GM21528 (cell line): ENCODE results near the gene DENND10.
A peak's percentile ranks its signal among the peaks of the same experiment; 100 is the strongest.

Experiments
- ATAC-seq: cut with Tn5 transposase; IDR thresholded peaks from one replicate; pipeline ENCODE4 v1.9.1; 2021; ENCODE audit warnings: mild to moderate bottlenecking, moderate library complexity; ENCODE audit not compliant: unreplicated experiment, low FRiP score

Gene DENND10, protein sequence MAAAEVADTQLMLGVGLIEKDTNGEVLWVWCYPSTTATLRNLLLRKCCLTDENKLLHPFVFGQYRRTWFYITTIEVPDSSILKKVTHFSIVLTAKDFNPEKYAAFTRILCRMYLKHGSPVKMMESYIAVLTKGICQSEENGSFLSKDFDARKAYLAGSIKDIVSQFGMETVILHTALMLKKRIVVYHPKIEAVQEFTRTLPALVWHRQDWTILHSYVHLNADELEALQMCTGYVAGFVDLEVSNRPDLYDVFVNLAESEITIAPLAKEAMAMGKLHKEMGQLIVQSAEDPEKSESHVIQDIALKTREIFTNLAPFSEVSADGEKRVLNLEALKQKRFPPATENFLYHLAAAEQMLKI

DNA sequence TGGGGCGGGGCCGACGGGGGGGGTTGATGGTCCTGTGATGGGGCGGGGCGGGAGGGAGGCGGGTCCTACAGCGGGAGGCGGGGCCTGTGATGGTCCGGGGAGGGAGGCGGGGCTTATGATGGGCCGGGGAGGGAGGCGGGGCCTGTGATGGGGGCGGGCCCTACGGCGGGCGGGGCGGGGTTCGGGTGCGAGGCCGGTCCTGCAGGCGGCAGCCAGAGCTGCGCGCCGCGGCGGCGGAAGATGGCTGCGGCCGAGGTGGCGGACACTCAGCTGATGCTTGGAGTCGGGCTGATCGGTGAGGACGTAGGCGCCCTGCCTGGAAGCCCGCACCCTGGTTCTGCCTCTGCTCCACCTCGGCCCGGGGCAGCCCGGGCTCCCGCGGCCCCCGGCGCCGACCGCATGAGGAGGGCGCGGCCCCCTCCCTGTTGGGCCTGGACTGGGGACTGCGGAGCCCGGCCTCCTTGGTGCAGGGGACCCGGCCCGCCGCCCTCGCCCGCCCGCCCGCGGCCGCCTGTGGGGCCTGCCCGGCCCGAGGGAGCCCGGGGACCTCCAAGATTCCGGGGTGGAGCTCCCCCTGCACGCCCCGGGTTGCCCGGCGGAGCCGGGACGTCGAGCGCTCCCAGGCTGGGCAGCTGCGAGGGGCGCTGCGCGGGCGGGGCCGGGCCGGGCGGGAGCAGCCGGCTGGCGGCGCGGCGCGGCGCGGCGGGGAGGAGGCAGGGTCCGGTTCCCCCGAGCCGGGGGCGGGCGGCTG is at the start of gene DENND10:
TSS of gene DENND10 (plus strand) at position 211 of the 751 bp plus-strand sequence. CDS start at position 241, 30 bp downstream.
- peak; percentile 90 for ATAC-seq

DNA sequence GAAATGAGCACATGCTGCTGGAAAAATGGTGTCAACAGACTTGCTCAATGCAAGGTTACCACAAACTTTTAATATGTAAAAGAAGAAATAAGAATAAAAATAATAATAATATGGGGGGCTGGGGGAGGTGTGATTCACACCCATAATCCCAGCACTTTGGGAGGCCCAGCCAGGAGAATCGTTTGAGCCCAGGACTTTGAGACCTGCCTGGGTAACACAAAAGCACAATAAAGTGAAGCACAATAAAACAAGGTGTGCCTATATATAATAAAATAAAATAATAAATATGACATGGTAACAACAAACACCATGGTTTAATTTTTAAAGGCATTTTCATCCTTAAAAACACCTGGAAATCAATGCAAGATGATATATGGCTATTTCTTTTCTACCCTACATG is 48.4 kb upstream of the DENND10 start:
- ATAC-seq = no peak

DNA sequence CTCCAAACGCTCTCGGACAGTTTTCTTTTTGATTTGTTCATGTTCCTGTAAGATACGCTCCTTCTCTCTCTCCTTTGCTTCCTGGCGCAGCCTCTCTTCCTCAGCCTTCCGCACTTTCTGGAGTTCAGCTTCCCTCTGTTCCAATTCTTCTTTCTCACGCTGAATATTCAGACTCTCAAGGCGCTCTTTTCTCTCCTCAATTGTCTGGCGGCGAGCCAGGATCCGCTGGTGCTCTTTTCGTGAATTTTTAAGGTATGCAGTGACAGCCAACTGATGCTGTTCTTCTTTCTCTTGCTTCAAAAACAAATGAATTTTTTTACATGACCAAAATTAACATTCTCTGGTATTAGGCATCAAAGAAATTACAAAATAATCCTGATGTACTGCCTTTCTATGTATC is 45.9 kb upstream of the DENND10 start:
- no peak for ATAC-seq

DNA sequence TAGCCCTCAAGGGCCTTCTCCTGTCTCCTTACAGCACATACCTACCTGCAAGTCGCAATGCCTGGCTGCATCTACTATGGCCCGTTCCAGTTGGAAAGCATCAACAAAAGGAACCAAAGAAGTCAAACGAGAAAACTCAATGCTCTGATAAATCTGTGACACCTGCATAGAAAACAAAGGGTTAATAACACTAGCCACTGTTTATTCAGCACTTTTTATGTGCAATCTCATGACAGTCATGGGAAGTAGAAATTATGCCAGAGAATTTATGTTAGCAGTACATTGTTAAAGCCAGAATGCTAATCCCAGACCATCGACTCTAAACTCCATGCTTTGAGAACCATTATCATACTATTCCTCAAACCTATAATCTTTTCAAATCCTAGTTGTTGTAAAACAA is 44.4 kb upstream of the DENND10 start:
- ATAC-seq = no peak

DNA sequence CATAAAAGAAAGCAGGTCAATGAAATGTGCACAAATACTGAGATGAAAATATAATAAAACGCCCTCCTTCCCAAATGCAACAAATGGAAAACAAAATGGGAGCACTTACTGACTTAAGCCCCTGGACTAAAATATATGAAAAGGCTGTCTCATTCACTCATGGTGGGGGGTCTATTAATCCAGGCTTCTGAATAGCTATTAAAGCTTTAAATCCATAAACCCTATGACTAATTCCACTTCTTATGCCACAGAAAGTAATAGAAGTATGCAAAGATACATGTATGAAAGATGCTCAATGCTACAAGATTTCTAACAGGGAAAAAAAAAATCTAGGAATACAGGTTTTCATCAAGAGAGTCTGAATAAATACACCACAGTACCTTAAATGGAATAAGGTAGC is 43.8 kb upstream of the DENND10 start:
- no peak for ATAC-seq

DNA sequence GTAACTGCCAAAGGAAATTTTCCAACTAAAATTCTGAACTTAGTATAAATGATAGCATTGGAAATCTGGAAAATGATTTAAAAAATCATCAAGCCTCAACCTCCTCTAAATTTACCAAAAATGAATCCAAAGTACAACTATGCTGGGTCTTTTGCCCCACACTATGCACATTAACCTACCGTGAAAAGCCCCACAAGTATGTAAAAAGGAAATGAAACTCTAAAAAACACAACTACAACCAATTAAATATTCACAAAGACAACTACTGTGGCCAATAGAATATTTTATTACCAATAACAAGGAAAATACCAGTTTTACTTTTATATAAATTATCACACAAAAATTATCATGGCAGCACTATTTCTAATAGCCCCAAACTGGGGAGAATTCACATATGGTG is 42.6 kb upstream of the DENND10 start:
- ATAC-seq = no peak

DNA sequence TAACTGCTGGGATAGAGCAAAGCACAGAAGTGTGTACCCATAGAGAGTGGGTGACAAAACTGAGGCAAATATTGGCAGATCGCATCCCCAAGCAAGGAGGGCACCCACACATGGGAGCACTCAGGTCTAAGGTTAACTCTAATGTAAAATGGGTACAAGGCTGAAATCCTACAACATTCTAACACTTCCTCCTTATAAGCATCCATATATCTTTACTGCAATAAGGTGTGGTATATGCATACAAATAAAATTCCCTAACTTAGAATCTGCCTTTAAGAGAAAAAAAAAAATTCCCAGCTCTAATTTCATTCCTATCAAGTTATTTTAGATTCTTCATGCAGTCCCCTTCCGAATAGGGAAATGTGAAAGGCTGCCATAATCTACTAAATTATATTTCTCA is 42.0 kb upstream of the DENND10 start:
- ATAC-seq = no peak

DNA sequence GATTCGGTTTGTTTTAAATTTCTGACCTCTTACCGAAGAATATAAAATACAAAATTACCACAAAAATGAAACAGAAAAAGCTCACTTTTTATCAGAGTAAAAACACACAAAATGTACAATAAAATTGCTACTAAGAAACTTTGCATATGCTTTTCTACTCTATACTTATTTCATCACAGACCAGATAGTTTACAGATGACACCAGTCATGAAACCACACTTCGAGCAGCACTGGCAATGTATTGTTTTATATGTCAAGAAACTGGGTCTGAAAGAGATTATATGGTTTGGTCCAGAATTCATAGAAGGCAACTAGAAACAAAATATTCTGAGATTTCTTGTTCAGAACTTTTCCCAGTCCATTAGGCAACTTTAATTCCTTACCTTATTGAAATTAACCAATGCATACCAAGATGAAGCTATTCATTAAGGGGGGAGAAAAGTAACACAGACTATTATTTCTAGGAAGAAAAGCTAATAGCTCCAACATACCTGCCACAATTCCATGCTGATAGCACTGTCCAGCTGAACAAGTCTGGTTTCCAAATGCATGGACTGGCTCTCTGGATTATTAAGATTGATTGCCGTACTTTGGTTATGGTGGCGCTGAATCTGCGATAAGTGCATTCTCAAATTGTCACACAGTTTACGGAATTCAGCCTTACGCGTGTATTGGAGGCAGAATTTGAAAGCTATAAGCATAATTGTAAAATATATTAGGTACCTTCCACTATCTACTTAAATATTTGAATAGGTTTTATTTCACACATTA is 33.3 kb upstream of the DENND10 start:
- no peak for ATAC-seq

DNA sequence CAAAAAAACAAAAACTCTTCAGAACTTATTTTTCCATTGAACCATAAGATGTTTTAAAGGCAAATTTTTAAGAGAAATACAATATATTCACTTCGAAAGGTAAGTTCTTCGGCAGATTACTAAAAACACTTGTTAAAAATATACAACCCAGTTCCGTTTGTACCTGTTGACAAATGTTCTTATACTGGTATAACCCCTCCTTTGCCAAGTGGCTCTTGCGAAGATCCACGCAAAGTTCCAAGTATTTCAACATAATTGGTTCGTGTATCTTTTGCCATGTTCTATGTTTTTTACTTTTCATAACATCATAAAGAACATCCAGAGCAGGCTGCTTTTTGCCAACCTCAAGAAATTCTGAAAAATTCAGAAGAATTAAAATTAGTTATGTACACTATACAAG is 30.3 kb upstream of the DENND10 start:
- no peak for ATAC-seq

DNA sequence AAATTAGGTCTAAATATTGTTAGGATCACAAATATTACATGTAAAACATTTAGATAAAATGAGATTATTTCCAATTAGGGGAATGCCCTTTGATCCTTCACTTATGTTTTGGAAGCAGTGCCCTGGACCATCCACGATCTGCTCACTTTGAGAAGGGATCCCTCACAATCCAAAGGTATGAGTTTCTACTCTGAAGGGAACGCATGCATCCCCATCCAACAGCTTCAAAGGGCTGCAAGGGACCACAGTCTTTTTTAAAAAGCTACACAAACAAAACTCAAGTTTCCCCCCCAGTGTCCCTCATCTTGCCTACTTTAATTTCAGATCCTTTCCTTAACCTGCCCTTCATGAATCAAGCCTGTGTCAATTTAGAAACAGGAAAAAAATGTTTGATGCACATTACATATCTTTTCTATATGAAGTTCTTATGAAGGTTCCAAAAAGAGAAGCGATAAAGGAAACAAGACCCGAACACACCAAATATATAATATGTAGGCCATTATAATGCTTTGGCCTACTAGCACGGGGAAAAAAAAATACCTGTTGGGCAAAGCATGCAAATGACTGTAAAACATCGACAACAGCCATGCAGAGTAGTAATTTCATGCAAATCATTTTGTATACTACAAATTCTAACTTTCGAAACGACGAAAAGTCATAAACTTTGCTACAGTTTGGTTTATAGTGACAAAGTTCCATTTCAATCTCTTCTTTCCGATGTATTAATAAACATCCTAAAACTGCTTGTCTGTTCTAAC is 25.3 kb upstream of the DENND10 start:
- ATAC-seq = no peak

DNA sequence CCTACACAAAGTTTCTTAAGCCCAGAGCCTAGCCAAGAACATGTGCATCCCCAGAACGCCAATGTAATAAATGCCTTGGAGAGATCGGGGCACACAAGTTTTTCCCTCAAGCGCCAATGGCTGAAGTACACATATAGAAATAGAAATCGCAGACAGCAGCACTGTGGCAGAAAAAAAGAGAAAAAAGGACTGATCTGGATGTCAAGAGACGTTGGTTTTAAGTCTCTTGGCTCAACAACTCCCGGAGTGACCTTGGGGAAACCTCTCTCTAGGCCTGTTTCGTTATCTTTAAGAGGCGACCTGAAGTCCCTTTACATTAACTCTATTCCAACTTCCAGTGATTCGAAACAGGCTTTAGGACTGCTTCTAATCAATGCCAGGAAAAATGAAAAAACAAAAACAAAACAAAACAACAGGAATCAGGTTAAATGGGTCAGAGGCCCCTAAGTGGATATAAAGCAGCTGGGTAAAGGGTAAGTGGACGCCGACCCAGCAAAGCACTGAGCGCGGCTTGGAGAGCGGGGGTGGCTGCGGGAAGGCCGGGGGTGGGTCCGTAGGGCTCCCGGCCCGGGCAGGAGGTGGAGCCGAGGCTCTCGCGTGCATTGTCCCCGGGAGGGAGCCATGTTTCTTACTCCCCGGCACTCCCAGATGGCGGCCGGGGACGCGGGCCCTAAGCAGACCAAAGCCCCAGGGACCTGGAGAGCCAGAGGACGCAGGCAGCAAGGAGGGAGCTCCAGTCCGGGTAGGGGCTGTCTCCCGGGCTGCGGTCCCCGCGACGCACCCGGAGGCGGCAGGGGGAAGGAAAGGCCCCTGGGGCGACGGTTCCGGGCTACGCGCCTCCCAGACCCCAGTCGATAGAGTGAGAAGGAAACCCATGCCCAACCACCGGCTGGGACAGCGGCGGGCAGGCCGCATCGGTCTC is 24.1 kb upstream of the DENND10 start:
- ATAC-seq = peak; percentile 61

DNA sequence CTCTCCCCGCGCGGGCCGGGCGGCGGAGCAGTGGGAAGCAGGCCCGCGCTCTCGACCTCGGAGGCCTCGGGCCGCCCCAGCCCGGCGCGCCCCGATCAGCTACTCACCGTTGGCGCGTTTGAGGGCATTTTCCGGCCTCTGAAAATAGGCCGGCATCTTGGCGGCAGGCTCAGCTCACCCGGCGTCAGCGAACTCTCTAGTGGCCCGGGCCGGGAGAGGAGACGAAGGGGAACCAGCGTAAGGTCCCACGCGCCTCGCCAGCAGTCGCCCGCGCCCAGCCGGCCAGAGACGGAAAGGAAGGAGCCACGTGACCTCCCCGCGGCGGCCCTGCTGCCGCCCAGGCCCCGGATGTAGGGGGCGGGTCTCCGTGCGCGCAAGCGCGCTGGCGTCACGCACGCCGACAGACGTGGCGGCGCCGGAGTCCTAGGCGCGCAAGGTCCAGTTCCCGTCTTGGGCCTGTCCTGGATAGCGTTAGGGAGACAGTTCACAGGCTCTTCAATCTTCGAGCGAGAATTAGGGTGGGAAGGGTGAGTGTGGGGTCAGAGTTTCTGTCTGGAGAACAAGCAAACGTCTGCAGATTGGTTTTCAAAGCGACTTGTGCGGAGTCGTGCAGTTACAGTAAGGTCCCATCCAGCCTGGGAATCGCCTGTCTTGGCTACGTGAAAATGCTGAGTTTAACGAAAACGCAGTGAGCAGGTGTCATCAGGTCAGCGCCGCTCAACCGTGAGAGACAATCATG is 23.2 kb upstream of the DENND10 start, which contains the start of gene EIF3A:
TSS of gene EIF3A (minus strand) at position 297 of the 739 bp plus-strand sequence. CDS start at position 156, 141 bp downstream.
- peak; percentile 86 for ATAC-seq

DNA sequence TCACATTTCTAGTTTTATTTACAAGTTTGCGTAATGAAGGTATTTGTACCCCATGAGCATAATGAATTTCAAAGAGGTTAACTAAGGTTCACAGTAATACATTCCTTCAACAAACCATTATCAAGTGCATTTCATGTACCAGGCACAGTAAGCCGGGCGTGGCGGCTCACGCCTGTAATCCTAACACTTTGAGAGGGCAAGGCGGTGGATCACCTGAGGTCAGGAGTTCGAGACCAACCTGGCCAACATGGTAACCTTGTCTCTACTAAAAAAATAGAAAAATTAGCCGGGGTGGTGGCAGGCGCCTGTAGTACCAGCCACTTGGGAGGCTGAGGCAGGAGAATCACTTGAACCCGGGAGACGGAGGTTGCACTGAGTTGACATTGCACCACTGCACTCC is 19.0 kb upstream of the DENND10 start:
- ATAC-seq = no peak

DNA sequence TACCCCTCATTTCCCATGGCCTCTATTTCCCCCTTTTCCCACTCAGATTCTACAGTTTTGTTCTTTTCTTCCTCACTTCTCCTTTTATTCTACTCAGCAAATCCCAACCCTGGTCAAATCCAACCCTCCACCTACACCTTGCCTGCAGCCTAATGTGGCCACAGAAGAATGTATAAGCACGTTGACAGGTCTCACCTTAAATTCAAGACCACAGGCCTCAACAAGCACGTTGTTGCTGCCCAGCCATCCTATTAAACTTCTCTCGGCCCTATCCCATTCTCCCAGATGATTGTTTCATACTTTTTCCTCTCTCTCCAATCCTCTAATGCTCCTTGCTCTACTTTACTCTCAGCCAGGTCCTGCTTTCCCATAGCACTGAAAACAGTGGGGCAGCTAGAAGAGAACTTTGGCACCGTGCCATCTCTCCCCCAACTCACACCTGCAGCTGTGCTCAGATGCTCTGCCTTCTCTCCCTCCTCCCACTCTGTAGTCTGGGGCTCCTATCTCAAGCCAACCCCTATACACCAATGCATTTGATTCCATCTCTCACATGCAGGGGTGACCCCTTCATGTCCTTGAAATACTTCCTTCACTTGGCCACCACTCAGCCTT is 16.5 kb upstream of the DENND10 start:
- no peak for ATAC-seq

DNA sequence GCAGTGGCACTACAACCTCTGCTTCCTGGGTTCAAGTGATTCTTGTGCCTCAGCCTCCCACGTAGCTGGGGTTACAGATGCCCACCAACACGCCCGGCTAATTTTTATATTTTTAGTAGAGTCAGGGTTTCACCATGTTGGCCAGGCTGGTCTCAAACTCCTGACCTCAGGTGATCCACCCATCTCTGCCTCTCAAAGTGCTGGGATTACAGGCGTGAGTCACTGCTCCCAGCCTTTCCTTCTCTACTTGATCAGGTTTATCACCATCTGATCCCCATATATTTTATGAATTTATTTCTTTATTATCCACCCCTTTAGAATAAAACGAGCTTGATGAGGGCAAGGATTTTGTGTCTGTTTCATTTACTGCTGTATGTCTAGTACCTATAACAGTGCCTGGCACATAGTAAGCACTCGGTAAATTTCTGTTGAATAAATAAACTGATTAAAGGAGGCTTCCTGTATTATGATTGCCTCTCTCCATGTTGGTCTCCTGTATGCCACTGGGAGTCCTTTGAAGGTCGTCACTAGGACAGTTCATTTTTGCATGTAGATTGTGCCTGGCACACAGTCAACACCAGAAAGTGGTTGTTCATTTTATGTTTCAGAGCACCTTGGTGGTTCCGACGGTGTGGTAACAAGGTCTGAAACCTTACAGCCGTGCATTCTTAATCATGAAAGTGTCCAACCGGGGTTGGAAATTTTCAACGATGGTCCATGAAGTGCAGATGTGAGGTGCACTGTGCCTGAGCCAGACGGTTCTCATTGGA is 13.7 kb upstream of the DENND10 start:
- no peak for ATAC-seq

DNA sequence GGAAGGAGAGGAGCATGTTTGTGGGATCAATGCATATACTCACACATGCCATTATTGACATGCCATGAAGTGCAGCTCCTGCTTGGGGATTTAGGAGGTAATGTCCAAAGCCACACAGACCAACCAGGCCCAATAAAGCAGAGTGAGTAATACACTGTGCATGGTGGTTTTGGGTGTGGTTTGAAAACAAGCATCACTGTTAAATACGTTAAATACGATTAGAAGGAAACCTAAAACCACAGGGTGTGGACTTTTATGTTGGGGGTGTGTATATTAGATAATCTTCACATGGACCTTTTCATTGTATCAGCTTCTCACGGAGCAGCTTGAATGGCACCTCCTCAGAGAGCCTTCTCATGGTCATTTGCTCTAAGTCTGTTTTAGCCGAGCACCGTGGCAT is 12.9 kb upstream of the DENND10 start:
- ATAC-seq = no peak

DNA sequence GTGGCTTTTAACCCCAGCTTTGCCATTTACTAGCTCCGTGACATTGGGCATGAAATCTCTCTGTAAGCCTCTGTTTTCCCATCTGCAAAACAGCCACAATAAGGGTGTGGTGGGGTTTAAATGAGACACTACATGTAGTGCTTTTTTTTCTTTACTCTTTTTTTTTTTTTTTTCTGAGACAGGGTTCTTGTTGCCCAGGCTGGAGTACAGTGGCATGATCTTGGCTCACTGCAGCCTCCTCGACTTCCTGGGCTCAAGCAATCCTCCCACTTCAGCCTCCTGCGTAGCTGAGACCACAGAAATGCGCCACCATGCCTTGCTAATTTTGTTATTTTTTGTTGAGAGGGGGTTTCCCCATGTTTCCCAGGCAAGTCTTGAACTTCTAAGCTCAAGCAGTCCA is 8.3 kb upstream of the DENND10 start:
- ATAC-seq = no peak
